ENCODE measurements around the gene HNF4A.

The HNF4A gene

DNA sequence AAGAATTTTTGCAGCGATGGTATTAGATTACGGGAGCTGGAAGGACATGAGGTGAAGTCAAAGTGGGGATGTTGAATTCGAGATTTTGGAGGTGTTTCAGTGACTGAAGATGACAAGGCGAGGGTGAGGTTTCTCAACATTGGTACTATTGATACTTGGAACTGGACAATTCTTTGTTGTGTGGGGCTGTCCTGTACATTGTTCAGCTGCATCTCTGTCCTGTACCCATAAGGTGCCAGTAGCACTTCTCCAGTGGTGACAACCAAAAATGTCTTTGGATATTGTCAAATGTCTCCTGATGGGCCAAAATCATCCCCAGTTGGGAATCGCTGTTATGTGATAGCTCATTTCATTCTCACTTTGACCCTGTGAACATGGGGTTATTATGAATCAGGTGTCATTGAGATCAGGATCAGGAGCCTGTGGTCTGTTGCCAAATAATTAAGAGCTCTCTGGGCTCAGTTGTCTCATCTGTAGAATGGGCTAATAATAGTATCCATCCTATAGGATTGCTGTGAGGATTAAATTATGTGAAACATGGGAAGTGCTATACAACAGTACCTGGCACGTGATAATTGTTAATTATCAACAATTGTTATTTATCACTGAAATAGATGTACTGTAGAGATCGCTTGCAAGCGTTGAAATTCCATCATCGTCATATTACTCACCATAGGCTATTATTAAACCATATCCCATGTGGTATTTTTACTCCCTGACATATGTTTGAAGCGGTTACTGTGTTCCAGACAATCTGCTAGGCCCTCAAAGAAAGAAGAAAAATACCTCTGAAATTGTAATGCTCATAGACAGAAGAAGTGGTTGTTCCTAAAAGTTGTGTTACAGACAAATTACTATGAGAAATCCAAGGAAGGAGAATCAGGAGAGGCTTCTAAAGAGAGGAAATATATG is 71.6 kb downstream of the HNF4A start:
- DNase-seq, result no peak

DNA sequence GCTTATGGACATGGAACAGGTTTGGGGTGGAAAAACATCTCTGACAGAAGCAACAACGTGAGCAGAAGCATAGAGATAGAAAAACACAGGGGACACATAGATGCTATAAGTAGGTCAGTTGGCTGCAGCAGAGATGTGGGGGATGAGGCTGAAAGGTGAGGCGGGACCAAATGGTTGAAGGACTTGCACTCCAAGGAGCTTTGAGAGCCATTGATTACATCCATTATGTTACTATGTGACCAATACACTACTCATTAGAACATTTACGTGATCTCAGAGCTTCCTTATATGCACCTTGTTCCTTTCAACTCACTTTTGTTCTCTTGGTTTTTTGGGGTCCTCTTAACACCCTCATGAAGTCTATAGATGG is 72.3 kb downstream of the HNF4A start:
- no peak for DNase-seq

DNA sequence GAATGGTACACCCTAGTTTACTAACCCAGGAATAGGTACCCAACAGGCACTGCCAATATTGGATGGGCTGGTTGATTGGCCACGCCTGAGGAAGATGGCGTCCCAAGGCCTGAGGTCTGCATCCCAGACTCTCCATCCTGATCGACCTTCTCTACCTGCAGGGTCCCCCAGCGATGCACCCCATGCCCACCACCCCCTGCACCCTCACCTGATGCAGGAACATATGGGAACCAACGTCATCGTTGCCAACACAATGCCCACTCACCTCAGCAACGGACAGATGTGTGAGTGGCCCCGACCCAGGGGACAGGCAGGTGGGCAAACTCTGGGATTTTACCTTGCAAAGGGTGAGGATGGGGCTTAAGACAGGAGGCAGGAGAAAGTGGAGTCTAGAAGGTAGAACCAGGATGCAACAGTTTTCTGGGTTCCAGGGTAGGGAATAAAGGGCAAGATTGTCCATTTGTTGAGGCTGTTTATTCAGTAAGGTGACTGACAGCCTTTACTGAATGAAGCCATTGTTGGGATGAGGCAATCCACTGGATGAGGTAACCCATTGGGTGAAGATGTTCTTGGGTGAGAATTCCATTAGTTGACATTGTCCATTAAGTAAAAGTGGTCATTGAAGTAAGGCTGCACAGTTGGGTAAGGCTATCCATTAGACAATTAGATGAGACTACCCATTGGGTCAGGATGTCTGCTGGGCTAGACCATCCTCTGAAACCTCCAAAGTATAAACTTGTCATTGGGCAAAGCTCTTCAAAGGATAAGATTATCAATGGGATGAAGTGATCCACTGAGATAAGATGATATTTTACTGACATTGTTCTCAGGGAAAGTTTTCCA is 72.9 kb downstream of the HNF4A start:
- DNase-seq, result no peak

DNA sequence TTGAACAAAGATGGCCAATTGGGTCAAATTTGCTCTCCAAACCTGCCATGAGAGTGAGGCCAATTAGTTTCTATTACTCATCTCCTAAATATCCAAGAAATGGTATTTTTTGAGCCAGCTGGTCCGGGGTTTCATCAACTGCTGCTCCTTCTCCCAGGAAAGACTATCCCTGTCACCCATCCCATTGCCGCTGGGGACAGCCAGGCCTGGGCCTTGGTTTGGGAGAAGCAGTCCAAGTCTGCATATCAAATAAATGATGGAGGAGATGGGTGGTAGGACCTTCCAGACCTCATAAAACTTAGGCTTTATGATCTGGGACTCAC is 73.5 kb downstream of the HNF4A start:
- no peak for DNase-seq

DNA sequence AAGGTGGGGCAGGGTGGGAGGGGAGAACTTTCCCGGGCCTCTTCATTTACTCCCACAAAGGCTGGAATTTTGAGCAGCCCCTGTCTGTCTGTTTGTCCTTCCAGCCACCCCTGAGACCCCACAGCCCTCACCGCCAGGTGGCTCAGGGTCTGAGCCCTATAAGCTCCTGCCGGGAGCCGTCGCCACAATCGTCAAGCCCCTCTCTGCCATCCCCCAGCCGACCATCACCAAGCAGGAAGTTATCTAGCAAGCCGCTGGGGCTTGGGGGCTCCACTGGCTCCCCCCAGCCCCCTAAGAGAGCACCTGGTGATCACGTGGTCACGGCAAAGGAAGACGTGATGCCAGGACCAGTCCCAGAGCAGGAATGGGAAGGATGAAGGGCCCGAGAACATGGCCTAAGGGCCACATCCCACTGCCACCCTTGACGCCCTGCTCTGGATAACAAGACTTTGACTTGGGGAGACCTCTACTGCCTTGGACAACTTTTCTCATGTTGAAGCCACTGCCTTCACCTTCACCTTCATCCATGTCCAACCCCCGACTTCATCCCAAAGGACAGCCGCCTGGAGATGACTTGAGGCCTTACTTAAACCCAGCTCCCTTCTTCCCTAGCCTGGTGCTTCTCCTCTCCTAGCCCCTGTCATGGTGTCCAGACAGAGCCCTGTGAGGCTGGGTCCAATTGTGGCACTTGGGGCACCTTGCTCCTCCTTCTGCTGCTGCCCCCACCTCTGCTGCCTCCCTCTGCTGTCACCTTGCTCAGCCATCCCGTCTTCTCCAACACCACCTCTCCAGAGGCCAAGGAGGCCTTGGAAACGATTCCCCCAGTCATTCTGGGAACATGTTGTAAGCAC is 74.1 kb downstream of the HNF4A start:
- DNase-seq, result no peak

GRCh38 chr20:44430270-44431065 is 75.0 kb downstream of the HNF4A start:
- DNase-seq, result no peak

DNA sequence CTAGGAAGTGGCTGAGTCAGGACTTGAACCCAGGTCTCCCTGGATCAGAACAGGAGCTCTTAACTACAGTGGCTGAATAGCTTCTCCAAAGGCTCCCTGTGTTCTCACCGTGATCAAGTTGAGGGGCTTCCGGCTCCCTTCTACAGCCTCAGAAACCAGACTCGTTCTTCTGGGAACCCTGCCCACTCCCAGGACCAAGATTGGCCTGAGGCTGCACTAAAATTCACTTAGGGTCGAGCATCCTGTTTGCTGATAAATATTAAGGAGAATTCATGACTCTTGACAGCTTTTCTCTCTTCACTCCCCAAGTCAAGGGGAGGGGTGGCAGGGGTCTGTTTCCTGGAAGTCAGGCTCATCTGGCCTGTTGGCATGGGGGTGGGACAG is 75.6 kb downstream of the HNF4A start:
- no peak for DNase-seq

GRCh38 chr20:44431502-44432234 is 76.2 kb downstream of the HNF4A start:
- DNase-seq, result no peak

DNA sequence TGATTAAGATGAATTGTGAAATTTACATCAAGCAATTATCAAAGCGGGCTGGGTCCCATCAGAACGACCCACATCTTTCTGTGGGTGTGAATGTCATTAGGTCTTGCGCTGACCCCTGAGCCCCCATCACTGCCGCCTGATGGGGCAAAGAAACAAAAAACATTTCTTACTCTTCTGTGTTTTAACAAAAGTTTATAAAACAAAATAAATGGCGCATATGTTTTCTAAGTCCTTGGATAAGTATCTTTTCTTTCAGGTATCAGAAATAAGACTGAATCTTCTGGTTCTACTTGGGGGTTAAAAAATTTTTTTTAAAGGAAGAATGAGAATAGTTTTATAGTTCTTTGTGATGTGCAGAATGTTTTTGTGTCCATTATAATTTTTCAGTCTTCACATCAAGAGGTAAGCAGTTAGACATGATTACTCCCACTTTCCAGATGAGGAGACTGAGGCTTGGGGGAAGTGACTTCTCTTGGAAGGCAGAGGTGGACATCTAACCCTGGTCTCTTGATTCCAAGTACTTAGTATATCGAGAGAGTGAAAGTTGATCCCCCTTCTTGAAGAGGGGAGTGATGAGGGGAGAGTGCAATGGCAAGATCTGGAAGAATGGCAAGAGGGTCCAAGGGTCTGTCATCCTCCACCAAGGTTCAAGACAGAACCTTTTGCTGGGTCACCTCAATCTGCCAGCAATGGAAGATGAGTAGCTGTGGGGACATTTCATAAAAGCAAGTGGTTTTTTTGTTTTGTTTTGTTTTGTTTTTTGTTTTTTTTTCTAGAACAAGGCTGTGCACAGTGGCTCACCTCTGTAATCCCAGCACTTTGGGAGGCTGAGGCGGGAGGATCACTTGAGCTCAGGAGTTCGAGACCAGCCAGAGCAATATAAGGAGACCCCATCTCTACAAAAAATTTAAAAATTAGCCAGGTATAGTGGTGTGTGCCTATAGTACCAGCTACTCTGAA is 77.4 kb downstream of the HNF4A start:
- no peak for DNase-seq

GRCh38 chr20:44433751-44434538 is 78.4 kb downstream of the HNF4A start:
- peak; percentile 80 for DNase-seq

DNA sequence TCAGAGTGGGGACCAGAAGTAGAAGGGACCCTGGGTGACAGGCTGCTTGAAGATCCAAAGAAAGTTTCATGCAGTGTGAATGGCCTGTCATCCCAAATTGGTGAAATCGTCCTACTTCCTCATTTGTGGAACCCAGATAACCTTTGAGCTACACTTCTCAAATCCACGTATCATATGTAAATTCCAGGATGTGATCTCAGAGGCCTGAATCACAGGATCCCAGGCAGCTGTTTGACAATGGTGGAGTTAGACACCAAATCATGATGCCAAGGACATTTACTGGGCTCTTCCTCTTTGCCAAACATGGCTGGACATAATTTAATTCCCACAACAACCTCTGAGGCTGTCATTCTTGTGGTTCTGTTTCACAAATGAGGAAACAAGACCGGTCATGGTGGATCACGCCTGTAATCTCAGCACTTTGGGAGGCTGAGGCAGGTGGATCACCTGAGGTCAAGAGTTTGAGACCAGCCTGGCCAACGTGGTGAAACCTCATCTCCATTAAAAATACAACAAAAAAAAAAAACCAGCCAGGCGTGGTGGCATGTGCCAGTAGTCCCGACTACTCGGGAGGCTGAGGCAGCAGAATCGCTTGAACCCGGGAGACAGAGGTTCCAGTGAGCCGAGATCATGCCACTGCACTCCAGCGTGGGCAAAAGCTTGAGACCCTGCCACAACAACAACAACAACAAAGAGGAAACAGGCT is 80.3 kb downstream of the HNF4A start:
- DNase-seq, result peak; percentile 26

DNA sequence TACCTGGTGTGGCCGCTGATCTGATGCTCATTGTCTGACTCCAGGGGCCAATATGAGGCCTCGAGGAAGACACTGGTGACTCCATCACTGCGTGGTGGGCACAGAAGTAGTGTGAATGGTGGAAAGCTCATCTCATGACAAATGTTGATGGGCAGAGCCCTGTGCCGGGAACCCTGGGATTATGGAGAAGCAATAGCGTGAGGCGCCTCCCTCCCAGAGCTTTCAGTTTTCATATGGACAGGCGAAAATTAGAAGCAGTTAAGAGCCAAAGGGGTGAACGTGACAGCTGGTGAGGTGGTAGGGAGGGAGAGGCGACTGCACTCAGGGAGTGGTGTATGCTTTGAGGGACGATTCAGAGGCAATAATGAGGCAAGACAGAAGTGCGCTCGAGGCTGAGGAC is 80.9 kb downstream of the HNF4A start:
- DNase-seq, result no peak

- DNase-seq, result no peak
Observed at GRCh38 chr20:44437497-44437896, 82.0 kb downstream of the HNF4A start.

DNA sequence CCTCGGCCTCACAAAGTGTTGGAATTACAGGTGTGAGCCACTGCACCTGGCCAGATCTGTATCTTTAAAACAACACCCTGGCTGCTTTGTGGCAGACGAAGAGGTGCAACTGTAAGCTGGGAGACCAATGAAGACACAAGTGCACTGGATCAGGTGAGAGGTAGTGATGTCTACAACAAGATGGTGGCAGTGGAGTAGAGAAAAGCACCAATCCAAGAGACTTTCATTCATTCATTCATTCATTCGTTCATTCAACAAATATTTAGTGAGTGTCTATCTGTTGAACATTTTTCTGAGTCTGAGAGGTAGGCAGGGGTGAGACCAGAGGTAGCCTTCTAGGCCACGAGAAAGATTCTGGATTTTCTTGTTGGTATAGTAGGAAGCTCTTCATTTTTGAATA is 83.3 kb downstream of the HNF4A start:
- DNase-seq, result no peak

DNA sequence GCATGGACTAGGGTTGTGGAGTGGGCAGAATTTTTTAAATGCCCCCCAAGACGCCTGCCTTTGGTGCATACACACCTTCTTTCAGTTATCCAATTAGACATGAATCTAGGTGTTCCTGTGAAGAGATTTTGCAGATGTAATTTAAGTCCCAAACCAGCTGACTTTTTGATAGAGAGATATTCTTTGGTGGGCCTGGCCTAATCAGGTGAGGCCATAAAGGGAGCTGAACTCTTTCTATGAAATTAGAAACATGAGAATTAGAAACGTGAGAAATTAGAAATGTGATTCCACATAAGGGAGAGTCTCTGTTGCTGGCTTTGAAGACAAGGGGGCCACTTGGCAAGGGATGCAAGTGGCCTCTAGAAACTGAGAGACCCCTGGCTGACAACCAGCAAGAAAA is 83.8 kb downstream of the HNF4A start:
- DNase-seq, result no peak

DNA sequence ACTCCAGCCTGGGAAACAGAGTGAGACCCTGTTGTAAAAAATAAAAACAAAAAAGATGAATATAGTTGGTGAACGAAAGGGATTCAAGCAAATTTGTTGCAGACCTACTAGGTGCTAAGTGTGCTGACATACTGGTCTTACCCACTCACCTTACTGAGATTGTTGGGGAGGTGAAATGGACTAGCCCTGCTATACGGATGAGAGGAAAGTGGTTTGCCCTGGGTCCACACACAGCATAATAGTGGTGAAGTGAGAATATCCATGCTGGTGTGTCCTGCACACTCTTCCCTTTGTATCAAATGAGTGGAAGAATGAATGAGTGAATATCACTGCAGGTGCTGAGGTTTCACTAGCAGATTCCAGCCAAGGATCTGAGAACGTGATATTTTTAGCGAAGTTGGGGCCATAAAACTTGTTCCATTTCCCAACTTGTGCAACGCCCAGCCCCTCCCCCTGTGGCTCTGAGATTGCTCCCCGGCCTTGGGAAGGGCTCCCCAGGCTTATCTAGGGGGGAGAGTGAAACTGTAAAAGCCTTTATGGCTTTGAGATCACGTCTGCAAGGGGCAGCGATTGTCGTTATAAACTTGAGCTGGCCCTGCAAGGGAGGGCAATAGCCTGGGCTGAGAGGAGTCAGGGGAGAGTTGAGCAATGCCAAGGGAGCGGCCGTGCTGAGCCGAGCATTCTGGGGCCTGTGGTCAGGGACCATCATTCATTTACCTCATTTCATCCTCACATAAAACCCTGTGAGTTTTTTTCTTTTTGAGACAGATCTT is 87.0 kb downstream of the HNF4A start:
- DNase-seq, result no peak

- no peak for DNase-seq
Observed at GRCh38 chr20:44445742-44446710, 90.5 kb downstream of the HNF4A start.

Measured in DMS53 (cell line).